T-helper 1 cell treated with Interleukin-12 subunit alpha and Interleukin-12 subunit beta and Interleukin-4 antibody, amounts not matched to agents 30 μg/mL and 1 μg/mL, for 36 hours (primary cell): Measurements from ENCODE around the gene ADGRV1.

Experiments used
- H3K27ac Mint-ChIP-seq: one replicate; pipeline ENCODE4 v1.8.0; 2021; ENCODE audit warnings: mild to moderate bottlenecking, mixed read lengths
- H3K27me3 Mint-ChIP-seq: one replicate; pipeline ENCODE4 v1.8.0; 2021; ENCODE audit warnings: low read depth, mixed read lengths
- H3K36me3 Mint-ChIP-seq: one replicate; pipeline ENCODE4 v1.8.0; 2021; ENCODE audit warnings: low read depth, mixed read lengths
- H3K4me1 Mint-ChIP-seq: one replicate; pipeline ENCODE4 v1.8.0; 2021; ENCODE audit warnings: low read depth, mixed read lengths
- H3K4me3 Mint-ChIP-seq: one replicate; pipeline ENCODE4 v1.8.0; 2021; ENCODE audit warnings: mild to moderate bottlenecking, moderate library complexity, mixed read lengths
- H3K9me3 Mint-ChIP-seq: one replicate; pipeline ENCODE4 v1.8.0; 2021; ENCODE audit warnings: mixed read lengths

Gene ADGRV1

GRCh38 chr5:90558344-90559192 is at the start of gene ADGRV1:
Gene ADGRV1, plus strand, starts transcription at chr5:90558797. Its CDS starts 99 bp downstream, at chr5:90558896.
- Mint-ChIP-seq H3K4me3 (peak within 1 kb of the TSS; percentile 41), H3K27me3 (peaks cover 87% of the 10 kb centered on the region)

GRCh38 chr5:90510438-90510837 is 48.2 kb upstream of the ADGRV1 start:
- Mint-ChIP-seq H3K27ac (no peak overlapping the region), H3K9me3 (no peaks in the 10 kb centered on the region), H3K4me3 (no peak overlapping the region), H3K4me1 (peaks cover 7% of the 10 kb centered on the region), H3K27me3 (no peaks in the 10 kb centered on the region), H3K36me3 (peaks cover 3% of the 10 kb centered on the region)

More at GRCh38 chr5:90558344-90559192, at the start of gene ADGRV1:
- H3K36me3 Mint-ChIP-seq = peaks cover 1% of the 10 kb centered on the region
- H3K4me1 Mint-ChIP-seq = peaks cover 9% of the 10 kb centered on the region
- no peaks in the 10 kb centered on the region for H3K9me3 Mint-ChIP-seq
- H3K27ac Mint-ChIP-seq = no peak within 1 kb of the TSS

GRCh38 chr5:90514520-90514919 is 44.1 kb upstream of the ADGRV1 start:
- peaks cover 6% of the 10 kb centered on the region for H3K4me1 Mint-ChIP-seq
- H3K36me3 Mint-ChIP-seq = peaks cover 14% of the 10 kb centered on the region
- H3K27me3 Mint-ChIP-seq = no peaks in the 10 kb centered on the region
- H3K4me3 Mint-ChIP-seq = no peak overlapping the region
- H3K27ac Mint-ChIP-seq = no peak overlapping the region
- H3K9me3 Mint-ChIP-seq = no peaks in the 10 kb centered on the region

GRCh38 chr5:90518661-90519060 is 39.9 kb upstream of the ADGRV1 start:
- H3K4me1 Mint-ChIP-seq = peaks cover 15% of the 10 kb centered on the region
- no peaks in the 10 kb centered on the region for H3K27me3 Mint-ChIP-seq
- no peaks in the 10 kb centered on the region for H3K9me3 Mint-ChIP-seq
- H3K4me3 Mint-ChIP-seq = no peak overlapping the region
- no peak overlapping the region for H3K27ac Mint-ChIP-seq
- peaks cover 33% of the 10 kb centered on the region for H3K36me3 Mint-ChIP-seq

GRCh38 chr5:90519081-90519480 is 39.5 kb upstream of the ADGRV1 start:
- peaks cover 33% of the 10 kb centered on the region for H3K36me3 Mint-ChIP-seq

GRCh38 chr5:90528601-90529193 is 29.9 kb upstream of the ADGRV1 start:
- H3K9me3 Mint-ChIP-seq = no peaks in the 10 kb centered on the region
- H3K4me1 Mint-ChIP-seq = peaks cover 24% of the 10 kb centered on the region
- peak overlapping the region; percentile 89 for H3K27ac Mint-ChIP-seq
- H3K36me3 Mint-ChIP-seq = peaks cover 15% of the 10 kb centered on the region
- peak overlapping the region; percentile 99 for H3K4me3 Mint-ChIP-seq
- H3K27me3 Mint-ChIP-seq = peaks cover 20% of the 10 kb centered on the region

More at GRCh38 chr5:90519081-90519480, 39.5 kb upstream of the ADGRV1 start:
- H3K4me3 Mint-ChIP-seq = no peak overlapping the region
- no peaks in the 10 kb centered on the region for H3K9me3 Mint-ChIP-seq
- H3K27ac Mint-ChIP-seq = no peak overlapping the region
- H3K4me1 Mint-ChIP-seq = peaks cover 15% of the 10 kb centered on the region
- H3K27me3 Mint-ChIP-seq = no peaks in the 10 kb centered on the region

- peak within 1 kb of the TSS; percentile 99 for H3K27ac Mint-ChIP-seq
- H3K4me3 Mint-ChIP-seq = peak within 1 kb of the TSS; percentile 99
- peaks cover 24% of the 10 kb centered on the region for H3K4me1 Mint-ChIP-seq
- H3K36me3 Mint-ChIP-seq = peaks cover 15% of the 10 kb centered on the region
- H3K27me3 Mint-ChIP-seq = peaks cover 23% of the 10 kb centered on the region
- no peaks in the 10 kb centered on the region for H3K9me3 Mint-ChIP-seq
These were observed 29.2 kb upstream of the ADGRV1 start, which contains the start of gene LYSMD3 for GRCh38 chr5:90529194-90529938. Gene LYSMD3, minus strand, starts transcription at chr5:90529584. Its CDS starts 4,295 bp downstream, at chr5:90525289.

- H3K4me1 Mint-ChIP-seq = peaks cover 24% of the 10 kb centered on the region
- H3K36me3 Mint-ChIP-seq = peaks cover 13% of the 10 kb centered on the region
- no peaks in the 10 kb centered on the region for H3K9me3 Mint-ChIP-seq
- H3K27ac Mint-ChIP-seq = peak overlapping the region; percentile 99
- peaks cover 26% of the 10 kb centered on the region for H3K27me3 Mint-ChIP-seq
- H3K4me3 Mint-ChIP-seq = peak overlapping the region; percentile 99
These were observed 28.5 kb upstream of the ADGRV1 start for GRCh38 chr5:90529939-90530677.

GRCh38 chr5:90530736-90531487 is 27.7 kb upstream of the ADGRV1 start:
- no peaks in the 10 kb centered on the region for H3K9me3 Mint-ChIP-seq

GRCh38 chr5:90533794-90534193 is 24.8 kb upstream of the ADGRV1 start:
- Mint-ChIP-seq H3K27me3 (peaks cover 31% of the 10 kb centered on the region), H3K27ac (no peak overlapping the region), H3K4me1 (peaks cover 3% of the 10 kb centered on the region), H3K4me3 (no peak overlapping the region), H3K36me3 (no peaks in the 10 kb centered on the region), H3K9me3 (no peaks in the 10 kb centered on the region)

More at GRCh38 chr5:90530736-90531487, 27.7 kb upstream of the ADGRV1 start:
- Mint-ChIP-seq H3K27ac (no peak overlapping the region), H3K27me3 (peaks cover 31% of the 10 kb centered on the region), H3K36me3 (peaks cover 12% of the 10 kb centered on the region), H3K4me1 (peaks cover 24% of the 10 kb centered on the region), H3K4me3 (no peak overlapping the region)

GRCh38 chr5:90534922-90535321 is 23.7 kb upstream of the ADGRV1 start:
- Mint-ChIP-seq H3K4me3 (no peak overlapping the region), H3K27me3 (peaks cover 34% of the 10 kb centered on the region), H3K27ac (no peak overlapping the region), H3K36me3 (no peaks in the 10 kb centered on the region), H3K4me1 (peaks cover 2% of the 10 kb centered on the region), H3K9me3 (no peaks in the 10 kb centered on the region)

- no peaks in the 10 kb centered on the region for H3K36me3 Mint-ChIP-seq
- H3K9me3 Mint-ChIP-seq = no peaks in the 10 kb centered on the region
- H3K27ac Mint-ChIP-seq = no peak overlapping the region
- H3K4me3 Mint-ChIP-seq = no peak overlapping the region
- no peaks in the 10 kb centered on the region for H3K4me1 Mint-ChIP-seq
- peaks cover 21% of the 10 kb centered on the region for H3K27me3 Mint-ChIP-seq
These were observed 15.6 kb upstream of the ADGRV1 start for GRCh38 chr5:90542827-90543519.

GRCh38 chr5:90545511-90545910 is 13.1 kb upstream of the ADGRV1 start:
- no peak overlapping the region for H3K4me3 Mint-ChIP-seq
- H3K27me3 Mint-ChIP-seq = peaks cover 15% of the 10 kb centered on the region
- H3K36me3 Mint-ChIP-seq = no peaks in the 10 kb centered on the region
- no peaks in the 10 kb centered on the region for H3K9me3 Mint-ChIP-seq
- no peak overlapping the region for H3K27ac Mint-ChIP-seq
- no peaks in the 10 kb centered on the region for H3K4me1 Mint-ChIP-seq
